HG03280 (cell line): ENCODE results near the gene SMIM1.
"Not testable (repeated sequence)": the region's sequence is repeated elsewhere in the genome, so short reads cannot be mapped to it uniquely, and the experiment has no call there.

Experiments
- ATAC-seq: cut with Tn5 transposase; IDR thresholded peaks from one replicate; pipeline ENCODE4 v1.9.1; 2021; ENCODE audit warnings: mild to moderate bottlenecking, moderate library complexity; ENCODE audit not compliant: unreplicated experiment

Gene SMIM1

DNA sequence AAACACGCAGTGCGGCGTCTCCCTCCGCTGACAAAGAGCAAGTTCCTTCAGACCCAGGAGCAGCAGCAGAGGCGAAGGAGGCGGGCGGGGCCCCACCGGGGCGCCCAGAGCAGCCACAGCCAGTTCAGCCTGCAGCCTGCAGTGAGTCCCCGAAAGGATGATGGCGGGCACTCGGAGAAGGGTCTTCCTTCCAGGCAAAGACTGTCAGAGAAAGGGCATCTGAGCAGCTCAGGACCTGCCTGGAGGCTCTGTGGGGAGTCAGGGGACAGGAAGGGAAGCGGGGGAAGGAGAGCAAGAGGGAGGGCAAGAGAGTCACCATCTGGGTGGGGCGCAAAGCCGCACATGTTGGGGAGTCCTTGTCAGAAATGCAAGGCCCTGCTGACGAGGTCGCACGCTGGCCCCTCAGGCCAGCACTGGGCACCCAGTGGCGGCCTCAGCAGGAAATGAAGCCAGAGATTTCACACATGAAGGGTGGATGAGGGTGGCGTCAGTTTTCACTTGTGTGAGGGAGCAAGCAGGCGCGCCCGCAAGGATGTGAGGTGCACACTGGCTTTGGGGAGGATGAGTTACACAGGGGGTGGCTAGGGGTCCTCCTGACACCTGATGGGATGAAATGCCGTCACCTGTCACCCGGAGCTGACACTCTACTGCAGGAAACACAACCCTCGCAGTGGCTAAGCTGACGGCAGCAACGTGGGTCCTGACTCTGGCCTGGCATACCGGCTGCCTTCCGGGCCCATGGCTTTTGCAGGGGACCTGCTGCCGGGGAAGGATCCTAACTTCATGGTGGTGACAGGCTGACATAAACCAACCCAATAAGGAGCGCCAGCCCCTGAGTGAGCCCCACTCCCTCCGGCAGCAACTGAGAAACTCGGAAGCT, 17.1 kb downstream of the SMIM1 start:
- ATAC-seq = no peak

DNA sequence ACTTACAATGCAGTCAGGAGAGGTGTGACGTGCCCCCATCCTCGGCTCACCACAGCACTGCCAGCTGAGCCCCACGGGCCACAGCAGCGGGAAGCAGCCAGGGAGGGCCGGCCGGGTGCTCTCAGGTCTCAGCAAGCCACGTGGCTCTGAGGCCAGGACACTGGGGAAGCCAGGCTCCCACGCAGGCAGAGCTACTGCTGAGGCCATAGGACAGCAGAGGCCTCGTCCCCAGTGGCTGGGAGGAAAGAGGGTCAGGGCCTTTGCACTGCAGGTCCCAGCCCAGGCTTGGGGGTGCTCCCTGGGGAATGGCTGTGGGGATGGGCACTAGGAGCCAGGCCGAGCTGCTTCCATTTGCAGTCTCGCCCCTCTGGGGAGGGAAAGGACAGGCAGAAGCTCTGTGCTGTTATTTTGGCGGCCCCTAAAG, 18.0 kb downstream of the SMIM1 start:
- ATAC-seq = no peak

DNA sequence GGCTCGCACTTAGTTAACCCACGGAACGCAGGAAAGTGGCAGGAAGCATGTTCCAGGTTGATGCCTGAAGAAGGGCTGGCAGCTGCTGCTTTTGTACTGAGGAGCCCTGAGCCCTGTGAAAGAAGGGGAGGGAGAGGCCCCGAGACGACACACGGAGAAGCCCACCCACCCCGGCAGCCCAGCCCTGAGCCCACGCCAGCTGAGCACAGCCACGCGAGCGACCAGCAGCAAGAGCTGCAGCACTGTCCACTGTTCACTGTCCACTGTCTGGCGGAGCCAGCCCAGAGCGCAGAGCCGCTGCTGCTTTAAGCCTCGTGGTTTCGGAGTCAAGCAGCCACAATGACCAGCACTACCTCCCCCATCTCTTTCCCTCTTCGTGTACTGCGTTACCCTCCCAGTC, 18.4 kb downstream of the SMIM1 start:
- no peak for ATAC-seq

DNA sequence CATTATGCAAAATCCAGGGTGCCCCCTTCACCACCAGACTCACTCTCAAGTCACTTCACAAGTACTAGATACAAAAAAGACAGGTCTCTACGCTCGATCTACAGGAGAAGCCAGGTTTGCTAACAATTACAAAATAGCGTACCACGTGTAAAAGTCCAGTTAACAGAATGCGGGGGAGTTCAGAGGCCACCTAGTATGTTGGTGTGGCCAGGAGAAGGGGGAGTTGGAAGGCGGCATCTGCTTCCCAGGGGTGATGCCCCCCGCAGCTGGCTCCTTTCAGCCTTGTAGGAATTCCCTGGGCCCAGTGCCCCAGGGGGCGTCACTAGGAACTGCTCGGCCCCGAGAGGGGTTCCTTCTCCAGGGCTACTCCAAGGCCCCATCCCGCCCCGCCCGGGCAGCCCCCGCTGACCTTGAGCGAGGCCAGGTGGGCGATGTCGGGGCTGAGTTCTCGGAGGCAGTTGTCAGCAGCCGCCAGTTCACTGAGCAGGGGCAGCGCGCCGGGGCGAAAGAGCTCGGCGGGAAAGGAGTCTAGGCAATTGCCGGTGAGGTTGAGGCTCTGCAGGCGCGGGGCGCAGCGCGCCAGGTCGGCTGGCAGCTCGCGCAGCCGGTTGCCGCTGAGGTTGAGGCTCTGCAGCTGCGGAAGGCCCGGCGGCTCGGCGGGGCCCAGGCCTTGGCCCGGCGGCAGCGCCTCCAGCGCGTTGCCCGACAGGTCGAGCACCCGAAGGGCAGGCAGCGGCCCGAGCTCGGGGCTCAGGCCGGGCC, 23.1 kb downstream of the SMIM1 start:
- peak; percentile 26 for ATAC-seq

DNA sequence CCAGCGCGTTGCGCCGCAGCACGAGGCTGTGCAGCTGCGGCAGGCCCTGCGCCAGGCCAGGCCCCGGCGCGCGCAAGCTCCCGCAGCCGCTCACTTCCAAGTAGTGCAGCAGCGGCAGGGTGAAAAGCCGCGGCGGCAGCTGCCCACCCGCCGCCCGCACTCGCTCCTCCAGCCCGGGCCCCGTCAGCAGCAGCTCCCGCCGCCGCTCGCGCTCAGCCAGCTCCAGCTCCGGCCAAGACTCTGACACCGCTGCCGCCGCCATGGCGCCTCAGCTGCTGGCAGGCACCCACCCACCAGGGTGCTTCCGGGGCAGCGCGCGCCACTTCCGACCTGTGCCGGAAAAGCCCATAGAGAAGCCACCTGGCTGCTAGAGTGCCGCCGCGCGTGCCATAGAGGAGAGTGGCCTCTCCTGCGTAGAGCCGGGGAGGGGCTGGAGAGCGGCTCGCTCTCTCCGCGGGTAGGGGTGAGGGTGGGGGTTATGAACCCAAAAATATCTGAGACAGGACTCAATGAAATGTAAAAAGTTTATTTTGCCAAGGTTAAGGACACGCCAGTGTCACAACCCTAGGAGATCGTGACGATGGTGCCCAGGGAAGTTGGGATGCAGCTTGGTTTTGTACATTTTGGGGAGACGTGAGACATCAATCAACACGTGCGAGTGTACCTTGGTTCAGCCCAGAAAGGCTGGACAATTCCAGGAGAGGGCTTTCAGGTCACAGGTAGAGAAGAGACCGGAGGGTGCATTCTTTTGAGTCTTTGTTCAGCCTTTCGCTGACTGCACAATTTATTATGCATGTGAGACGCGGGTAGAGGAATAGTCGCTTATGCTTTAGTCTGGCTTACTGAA, 23.9 kb downstream of the SMIM1 start, which contains the start of gene LRRC47:
Gene LRRC47 (minus strand): TSS at position 284 of the 847 bp plus-strand sequence. CDS start 22 bp downstream, at position 262.
- peak; percentile 99 for ATAC-seq

DNA sequence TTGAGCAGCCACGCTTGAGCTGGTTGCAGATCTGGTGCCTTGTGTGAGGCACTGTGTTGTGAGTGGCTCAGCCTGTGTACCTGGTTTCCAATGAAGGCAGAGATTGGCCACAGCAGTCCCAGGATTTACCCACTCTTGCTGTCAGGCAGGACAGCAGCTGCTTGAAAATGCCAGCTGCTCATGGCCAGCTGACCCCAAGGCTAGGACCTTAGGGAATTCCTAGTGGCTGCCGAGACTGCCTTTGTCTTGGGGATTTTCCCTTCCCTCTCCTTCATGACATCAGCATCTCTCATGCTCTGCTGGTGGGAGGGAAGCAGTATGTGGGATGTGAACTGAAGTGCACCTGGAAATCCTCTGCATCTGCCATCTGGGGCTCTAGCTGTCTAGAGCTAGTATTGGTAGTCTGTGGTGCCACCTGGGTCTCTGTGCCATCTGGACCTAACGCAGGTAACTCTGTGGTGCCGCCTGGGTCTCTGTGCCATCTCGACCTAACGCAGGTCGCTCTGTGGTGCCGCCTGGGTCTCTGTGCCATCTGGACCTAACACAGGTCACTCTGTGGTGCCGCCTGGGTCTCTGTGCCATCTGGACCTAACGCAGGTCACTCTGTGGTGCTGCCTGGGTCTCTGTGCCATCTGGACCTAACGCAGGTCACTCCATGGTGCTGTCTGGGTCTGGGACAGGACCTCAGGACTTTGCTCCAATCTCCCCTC, 27.6 kb downstream of the SMIM1 start:
- no peak for ATAC-seq

DNA sequence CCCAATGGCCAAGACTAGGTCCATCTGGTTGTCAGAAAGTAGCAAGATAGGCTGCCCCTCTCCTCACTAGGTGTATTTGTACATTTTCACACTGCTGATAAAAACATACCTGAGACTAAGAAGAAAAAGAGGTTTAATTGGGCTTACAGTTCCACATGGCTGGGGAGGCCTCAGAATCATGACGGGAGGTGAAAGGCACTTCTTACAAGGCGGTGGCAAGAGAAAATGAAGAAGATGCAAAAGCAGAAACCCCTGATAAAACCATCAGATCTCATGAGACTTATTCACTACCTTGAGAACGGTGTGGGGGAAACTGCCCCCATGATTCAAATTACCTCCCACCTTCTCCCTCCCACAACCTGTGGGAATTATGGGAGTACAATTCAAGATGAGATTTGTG, 28.2 kb downstream of the SMIM1 start:
- not testable (repeated sequence) for ATAC-seq

DNA sequence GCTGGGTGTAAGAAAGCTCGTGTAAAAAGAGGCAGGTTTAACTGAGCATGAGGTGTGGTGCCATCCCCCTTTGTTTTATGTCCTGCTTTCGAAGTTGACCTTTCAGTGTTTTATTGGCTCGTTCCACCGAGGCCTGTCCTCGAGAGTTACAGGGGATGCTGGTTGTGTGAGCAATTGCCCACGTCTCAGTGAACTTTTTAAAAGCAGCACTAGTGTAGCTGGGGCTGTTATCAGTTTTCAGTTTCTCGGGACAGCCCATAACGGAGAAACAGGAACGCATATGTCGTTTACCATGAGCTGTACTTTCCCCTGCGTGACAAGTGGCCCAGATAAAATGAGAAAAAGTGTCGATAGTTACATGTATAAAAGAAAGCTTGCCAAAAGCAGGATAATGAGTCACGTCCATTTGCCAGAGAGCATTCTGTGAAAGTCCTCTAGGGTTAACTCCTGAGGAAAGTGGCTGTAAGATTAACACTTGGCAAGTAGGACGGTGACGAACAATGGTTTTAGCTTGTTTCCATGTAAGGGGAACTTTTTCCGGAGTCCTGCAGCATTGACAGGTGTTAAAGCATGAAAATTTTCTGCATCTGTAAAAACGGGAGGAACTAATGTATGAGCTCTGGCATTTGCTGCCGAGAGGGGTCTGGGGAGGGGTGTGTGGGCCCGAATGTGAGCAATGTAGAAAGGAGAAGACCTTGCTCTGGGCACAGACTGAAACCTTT, 31.5 kb downstream of the SMIM1 start:
- ATAC-seq = no peak

DNA sequence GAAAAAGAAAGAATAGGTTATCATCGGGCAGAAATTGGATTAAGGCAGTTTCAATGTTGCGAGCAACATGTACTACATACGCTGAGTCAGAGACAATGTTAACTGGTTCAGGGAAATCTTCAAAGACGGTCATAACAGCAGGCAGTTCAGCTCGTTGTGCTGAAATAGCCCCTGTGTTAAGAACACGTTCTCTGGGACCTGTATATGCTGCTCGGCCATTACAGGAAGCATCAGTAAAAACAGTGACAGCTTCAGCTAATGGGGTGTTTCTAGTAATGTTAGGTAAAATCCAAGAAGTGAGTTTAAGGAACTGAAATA, 32.0 kb downstream of the SMIM1 start:
- not testable (repeated sequence) for ATAC-seq

DNA sequence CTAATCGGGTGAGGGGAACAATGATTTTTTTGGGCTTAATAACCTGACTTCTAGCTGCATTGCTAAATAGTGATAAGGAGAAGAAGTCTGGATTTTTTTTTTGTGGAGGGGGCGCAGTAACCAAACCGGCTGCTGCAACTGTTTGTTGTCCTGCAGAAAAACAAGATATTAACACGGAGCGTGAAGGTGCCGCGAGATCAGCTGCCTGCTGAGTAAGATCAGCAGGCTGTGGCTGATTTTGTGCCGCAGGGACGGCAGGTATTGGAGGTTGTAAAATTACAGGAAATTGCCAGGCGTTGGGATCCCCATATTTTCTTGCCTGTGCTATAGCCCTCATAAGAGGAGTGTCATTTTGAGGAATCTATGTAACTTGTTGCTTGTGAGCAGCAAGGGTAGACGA, 32.5 kb downstream of the SMIM1 start:
- no peak for ATAC-seq

DNA sequence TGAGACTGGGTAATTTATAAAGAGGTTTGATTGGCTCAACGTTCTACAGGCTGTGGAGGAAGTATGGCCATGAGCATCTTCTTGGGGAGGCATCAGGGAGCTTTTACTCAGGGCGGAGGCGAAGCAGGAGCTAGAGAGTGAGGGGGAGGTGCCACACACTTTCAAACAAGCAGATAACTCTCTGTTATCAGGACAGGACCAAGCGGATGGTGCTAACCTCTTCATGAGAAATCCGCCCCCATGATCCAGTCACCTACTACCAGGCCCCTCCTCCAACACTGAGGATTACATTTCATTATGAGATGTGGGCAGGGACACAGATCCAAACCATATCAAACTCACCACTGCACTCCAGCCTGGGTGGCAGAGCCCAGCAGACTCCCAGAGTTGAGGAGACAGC, 35.2 kb downstream of the SMIM1 start:
- ATAC-seq = no peak

DNA sequence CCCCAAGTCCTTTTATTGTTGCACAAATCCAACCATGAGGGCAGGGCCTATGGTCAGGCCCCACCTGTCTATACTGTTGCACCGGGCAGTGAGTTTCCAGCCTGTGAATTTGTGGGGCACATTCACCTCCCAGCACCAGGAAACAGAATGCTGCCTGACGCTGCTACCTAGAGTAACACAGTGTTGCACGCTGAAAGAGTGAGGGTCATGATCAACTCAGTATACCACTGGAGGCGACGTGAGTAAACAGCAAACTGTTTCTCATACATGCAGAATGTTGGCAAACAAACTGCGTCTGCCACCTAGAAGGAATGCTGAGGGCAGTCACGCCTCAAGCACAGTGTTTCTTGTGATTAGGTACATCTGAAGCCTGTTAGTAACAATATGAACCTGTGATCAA, 37.1 kb downstream of the SMIM1 start:
- ATAC-seq = no peak

DNA sequence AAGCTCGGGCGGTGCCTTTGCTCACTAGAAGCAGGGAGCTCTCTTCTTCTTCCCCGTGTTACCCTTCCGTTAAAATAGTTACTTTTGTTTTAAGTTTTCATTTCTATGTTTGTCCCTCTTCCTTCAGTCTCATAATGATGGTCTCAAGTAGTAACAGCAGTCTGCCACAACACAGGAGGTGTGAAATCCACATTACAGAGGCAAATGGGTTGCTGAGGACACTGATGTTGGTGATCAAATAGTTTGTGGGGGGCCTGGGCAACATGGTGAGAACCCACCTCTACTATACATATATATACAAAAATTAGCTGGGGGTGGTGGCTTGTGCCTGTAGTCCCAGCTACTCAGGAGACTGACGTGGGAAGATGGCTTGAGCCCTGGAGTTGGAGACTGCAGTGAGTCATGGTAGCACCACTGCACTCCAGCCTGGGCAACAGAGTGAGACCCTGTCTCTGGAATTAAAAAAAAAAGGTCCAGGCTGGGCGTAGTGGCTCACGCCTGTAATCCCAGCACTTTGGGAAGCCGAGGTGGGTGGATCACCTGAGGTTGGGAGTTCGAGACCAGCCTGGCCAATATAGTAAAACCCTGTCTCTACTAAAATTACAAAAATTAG, 37.7 kb downstream of the SMIM1 start:
- not testable (repeated sequence) for ATAC-seq

DNA sequence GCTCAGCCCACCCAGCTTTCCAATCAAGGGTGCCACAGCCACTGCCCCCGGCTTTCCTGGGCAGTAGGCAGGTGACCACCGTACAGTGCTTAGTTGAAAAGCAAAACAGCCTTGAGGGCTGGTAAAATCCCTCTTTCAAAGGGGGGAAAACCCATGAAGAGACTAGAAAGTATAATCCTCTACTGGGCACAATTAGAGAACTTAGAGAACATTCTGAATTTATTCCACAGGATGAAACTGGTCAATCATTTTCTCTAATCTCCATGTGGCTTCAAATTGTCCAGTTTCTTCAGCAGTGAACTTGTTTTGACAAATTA, 39.0 kb downstream of the SMIM1 start:
- no peak for ATAC-seq

DNA sequence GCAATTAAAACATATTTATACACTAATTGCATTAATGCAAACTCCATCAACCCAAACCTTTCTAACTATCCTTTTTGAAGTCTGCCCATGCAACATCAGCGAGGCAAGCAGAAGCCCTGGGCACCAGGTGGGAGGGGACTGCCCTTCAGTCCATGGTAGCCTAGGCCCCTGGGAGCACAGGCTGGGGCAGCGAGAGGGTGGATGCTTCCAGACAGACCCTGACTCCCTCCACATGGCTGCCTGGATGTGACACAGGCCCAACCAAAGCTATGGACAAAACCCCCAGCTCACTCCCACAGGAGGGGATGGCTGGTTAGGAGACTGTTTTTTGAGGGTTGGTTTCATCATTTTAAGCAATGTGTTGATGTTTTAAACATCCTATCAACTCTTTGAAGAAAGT, 41.5 kb downstream of the SMIM1 start:
- ATAC-seq = no peak

DNA sequence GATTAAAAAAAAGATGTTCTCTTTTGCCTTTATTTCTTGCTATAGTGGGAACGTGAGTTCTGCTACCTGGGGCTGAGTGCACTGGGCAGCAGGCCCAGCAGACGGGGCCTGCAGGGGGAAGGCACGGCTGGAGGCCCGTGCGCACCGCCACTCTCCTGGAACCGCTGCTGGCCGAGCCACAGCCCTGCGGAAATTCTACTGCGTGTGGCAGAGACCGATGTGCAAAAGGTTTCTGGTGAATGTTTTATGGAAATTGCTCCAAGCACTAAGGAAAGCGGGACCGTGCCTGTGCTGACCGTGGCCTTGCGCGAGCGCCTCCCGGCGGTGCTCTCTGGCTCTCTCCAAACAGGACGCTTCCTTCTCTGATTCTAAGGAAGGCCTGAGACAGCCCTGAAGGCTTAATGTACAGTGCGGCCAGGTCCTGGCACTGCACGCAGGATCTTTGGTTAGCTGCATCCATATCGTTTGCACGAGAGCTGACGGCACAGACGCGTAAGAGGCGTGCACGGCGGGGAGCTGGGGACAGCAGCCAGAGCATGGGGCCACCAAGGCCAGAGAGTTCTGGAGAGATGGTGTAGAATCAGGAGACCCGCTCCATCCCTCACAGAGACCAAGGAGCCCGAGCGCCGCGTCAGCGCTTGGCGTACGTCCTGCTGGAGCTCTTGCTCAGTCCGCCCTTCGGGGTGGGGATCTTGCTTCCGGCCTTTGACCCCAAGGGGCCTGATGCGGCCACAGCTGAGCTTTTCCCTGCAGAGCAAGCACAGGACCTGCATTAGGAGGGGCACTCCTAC, 42.4 kb downstream of the SMIM1 start:
- ATAC-seq = no peak

DNA sequence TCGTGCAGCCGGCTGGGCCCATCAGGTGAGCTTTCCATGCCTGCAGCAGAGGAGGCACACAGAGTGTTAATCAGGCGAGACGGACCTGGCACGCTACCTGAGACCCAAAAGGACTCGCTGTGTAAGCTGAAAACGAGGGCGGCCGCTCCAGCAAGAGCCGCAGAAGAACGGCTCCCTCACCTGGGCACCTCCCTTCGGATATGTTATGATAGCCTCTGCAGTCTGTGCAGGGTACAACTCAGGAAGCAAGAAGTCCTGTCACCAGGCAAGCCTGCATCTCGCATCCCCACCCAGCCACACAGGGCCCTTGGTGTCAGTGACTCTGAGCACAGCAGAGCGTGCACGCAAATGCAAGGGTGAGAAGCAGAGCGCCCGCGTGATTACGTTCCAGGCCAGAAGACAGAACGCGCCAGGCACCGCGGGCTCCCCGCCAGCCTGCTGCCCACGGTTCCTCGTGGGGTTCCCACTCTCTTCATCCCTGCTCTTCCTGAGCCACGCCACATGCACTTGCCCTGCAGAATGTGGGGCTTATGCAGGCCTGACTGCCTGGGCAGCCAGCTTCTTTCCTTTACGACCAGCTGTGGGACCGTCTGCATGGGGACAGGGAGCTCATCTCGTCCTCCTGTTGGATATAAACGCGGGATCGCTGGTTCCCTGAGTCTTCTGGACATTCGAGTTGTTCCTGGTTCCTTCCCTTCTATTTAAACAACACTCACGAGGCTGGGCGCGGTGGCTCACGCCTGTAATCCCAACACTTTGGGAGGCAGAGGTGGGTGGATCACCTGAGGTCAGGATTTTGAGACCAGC, 44.0 kb downstream of the SMIM1 start:
- ATAC-seq = no peak

DNA sequence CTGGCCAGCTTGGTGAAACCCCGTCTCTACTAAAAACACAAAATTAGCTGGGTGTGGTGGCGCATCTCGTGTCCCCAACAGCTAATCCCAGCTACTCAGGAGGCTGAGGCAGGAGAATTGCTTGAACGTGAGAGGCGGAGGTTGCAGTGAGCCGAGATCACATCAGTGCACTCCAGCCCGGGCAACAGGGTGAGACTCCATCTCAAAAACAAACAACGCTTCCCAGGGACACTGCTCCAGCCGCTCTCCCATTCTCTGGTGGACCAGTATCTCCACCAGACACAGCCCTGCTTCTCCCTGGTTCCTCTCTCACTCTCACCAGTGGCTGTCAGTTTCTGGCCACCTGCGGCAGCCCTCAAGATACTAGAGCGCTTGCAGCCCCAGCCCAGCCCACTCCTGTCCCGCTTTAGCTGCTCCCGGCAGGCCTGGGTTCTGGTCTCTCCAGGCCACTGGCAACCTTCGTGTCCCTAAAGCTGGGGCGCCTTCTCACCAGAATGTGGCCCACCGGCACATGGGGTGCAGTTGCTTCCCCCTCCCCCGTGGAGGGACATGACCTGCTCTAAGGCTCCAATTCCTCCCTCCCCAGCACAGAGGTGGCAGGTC, 44.7 kb downstream of the SMIM1 start:
- no peak for ATAC-seq
